ENCODE results near the gene ATN1. TPM values are rescaled to one million over a fixed set of nuclear protein-coding genes. Genes with fewer than 3 reads are reported as not detected.

ATN1 gene
- total and polyA plus RNA-seq, 2 of the 8 experiments (the other 6 are each of a cell fraction or from before 2014, with no cell fraction given) = 20.6 to 73.4 TPM

- TF ChIP-seq KDM5A (IDR thresholded peaks at IDR 0.05; ENCODE audit: low read length) = no peak
- no peak for TF ChIP-seq FOSL1 (IDR thresholded peaks at IDR 0.05; ENCODE audit: insufficient read depth, low read depth, low read length)
- no peak for TF ChIP-seq SIX5 (IDR thresholded peaks at IDR 0.05; ENCODE audit: low read depth, low read length)
- no peak for TF ChIP-seq CBX8 (IDR thresholded peaks at IDR 0.05; ENCODE audit: borderline replicate concordance, low read depth, low read length)
- TF ChIP-seq BACH1 (IDR thresholded peaks at IDR 0.05; ENCODE audit: low read length) = no peak
- no peak for TF ChIP-seq TAF1 (IDR thresholded peaks at IDR 0.05; ENCODE audit: low read depth, low read length)
- TF ChIP-seq CHD1 (IDR thresholded peaks at IDR 0.05; ENCODE audit: low read depth, low read length) = no peak
- no peak for TF ChIP-seq EP300 (IDR thresholded peaks at IDR 0.05; ENCODE audit: borderline replicate concordance in 1 of 2, low read depth in 2 of 2, low read length in 2 of 2)
Measured at GRCh38 chr12:6965026-6965661, 37.4 kb downstream of the ATN1 start (continued).

Measured in H1 (cell line).